HepG2 (cell line): Measurements from ENCODE around the gene MPLKIP. TPM values are rescaled to one million over a fixed set of nuclear protein-coding genes. Genes with fewer than 3 reads are reported as not detected.
A peak's percentile ranks its signal among the peaks of the same experiment; 100 is the strongest.

ENCODE experiments used
- ATAC-seq: fragments of 200-7000 bp; cut with Tn5 transposase; 3 replicates; pipeline ENCODE4 v1.9.1; 2020; ENCODE audit warnings: mild to moderate bottlenecking, moderate library complexity
- BruUV-seq: library from RNA; stranded (reverse); fragments of 400-500 nt; replicated peaks from 2 replicates; lab custom pipeline; 2021; lab: Mats Ljungman, UMichigan
- CTCF ChIA-PET: fragments of 300-600 bp; formaldehyde crosslinking; extraction: SDS; loops from one replicate; lab custom pipeline; 2021; ENCODE audit warnings: low total read pairs, inconsistent platforms, low intra/inter-chr PET ratio; lab: Yijun Ruan, JAX
- POLR2A ChIA-PET: fragments of 350-600 bp; sonication (Branson Sonifier 250); formaldehyde crosslinking; loops from one replicate; lab custom pipeline; 2020; ENCODE audit warnings: antibody characterized with exemption, inconsistent platforms; lab: Yijun Ruan, JAX
- DNase-seq: peaks from one replicate; pipeline ENCODE4 v3.0.0-alpha.2; 2015; ENCODE audit warnings: low spot score
- FAIRE-seq: peaks from 3 replicates; lab custom pipeline; 2011; peaks lifted over from hg19 to GRCh38; lab: Jason Lieb, UNC
- H2AFZ ChIP-seq: one replicate; pipeline ENCODE4 v1.6.1; 2011; ENCODE audit warnings: low read length, inconsistent platforms
- H3K27ac ChIP-seq: fragments of 300-600 bp; 3 replicates; pipeline ENCODE4 v1.8.0; 2011; ENCODE audit warnings: mixed run types, mild to moderate bottlenecking, mixed read lengths, low read length, inconsistent platforms; ENCODE audit not compliant: insufficient read depth; ENCODE audit errors: extremely low read length
- H3K27me3 ChIP-seq, 2 experiments: fragments of 200-600 bp in 1 of 2; 2 replicates in 1 of 2; 3 replicates in 1 of 2; pipeline versions ENCODE4 v1.6.0 to v1.8.0; 2011; ENCODE audit warnings: low read length in 2 of 2, mild to moderate bottlenecking in 2 of 2, moderate library complexity in 2 of 2, inconsistent platforms in 1 of 2; ENCODE audit not compliant: insufficient read depth in 2 of 2, control insufficient read depth in 1 of 2
- H3K36me3 ChIP-seq, 2 experiments: fragments of 200-600 bp in 1 of 2; replicated peaks in 1 of 2; 2 replicates in 1 of 2; 3 replicates in 1 of 2; pipeline versions ENCODE4 v1.5.1 to v1.8.0; 2011; ENCODE audit warnings: low read length in 2 of 2, inconsistent platforms in 1 of 2; ENCODE audit not compliant: insufficient read depth in 2 of 2, control insufficient read depth in 1 of 2
- H3K4me1 ChIP-seq: 2 replicates; pipeline ENCODE4 v1.5.1; 2012; ENCODE audit warnings: low read length, inconsistent platforms; ENCODE audit not compliant: insufficient read depth
- H3K4me2 ChIP-seq: 2 replicates; pipeline ENCODE4 v1.6.0; 2011; ENCODE audit warnings: low read depth, low read length, inconsistent platforms
- H3K4me3 ChIP-seq, 3 experiments: fragments of 200-600 bp in 1 of 3; sonication (generic), shearing (Covaris generic) in 1 of 3; replicated peaks in 1 of 3; 2 replicates each; pipeline ENCODE4 v1.5.1; 2011 to 2016; ENCODE audit warnings: low read length in 3 of 3, inconsistent platforms in 2 of 3, low read depth in 2 of 3, mild to moderate bottlenecking in 2 of 3, control low read depth in 1 of 3, mixed read lengths in 1 of 3; ENCODE audit not compliant: insufficient read depth in 1 of 3
- H3K79me2 ChIP-seq: one replicate; pipeline ENCODE4 v1.6.1; 2011; ENCODE audit warnings: low read length, inconsistent platforms; ENCODE audit not compliant: insufficient read depth
- H3K9ac ChIP-seq: 2 replicates; pipeline ENCODE4 v1.6.0; 2011; ENCODE audit warnings: mild to moderate bottlenecking, low read depth, low read length, inconsistent platforms; ENCODE audit not compliant: insufficient read depth
- H3K9me3 ChIP-seq: 2 replicates; pipeline ENCODE4 v1.5.1; 2012; ENCODE audit warnings: mild to moderate bottlenecking, low read length
- H4K20me1 ChIP-seq: 2 replicates; pipeline ENCODE4 v1.6.0; 2011; ENCODE audit warnings: inconsistent platforms, mild to moderate bottlenecking, low read length, moderate library complexity; ENCODE audit not compliant: insufficient read depth
- ARID5B ChIP-seq: IDR thresholded peaks from 2 replicates; pipeline ENCODE4 v1.4.0; 2020; ENCODE audit warnings: mild to moderate bottlenecking, missing genetic modification reagents
- BCL6 ChIP-seq: IDR thresholded peaks from 2 replicates; pipeline ENCODE4 v1.6.1; 2016; ENCODE audit warnings: missing genetic modification reagents, missing compliant biosample characterization
- CEBPG ChIP-seq: IDR thresholded peaks from 2 replicates; pipeline ENCODE4 v1.6.1; 2016
- EP300 ChIP-seq, 3 experiments: sonication (generic) in 1 of 3; formaldehyde crosslinking in 1 of 3; IDR thresholded peaks; 2 replicates each; pipeline versions ENCODE4 v1.5.1 to v1.6.1; 2011 to 2020; ENCODE audit warnings: low read depth in 2 of 3, low read length in 2 of 3, borderline replicate concordance in 1 of 3, improper control_type of control experiment in 1 of 3, mild to moderate bottlenecking in 1 of 3, missing genetic modification reagents in 1 of 3, moderate library complexity in 1 of 3
- EZH2 ChIP-seq: conservative IDR thresholded peaks from 2 replicates; pipeline ENCODE4 v1.6.1; 2012; ENCODE audit warnings: mild to moderate bottlenecking, low read depth, low read length, moderate library complexity
- HNF4A ChIP-seq: sonication (generic); formaldehyde crosslinking; IDR thresholded peaks from 2 replicates; pipeline ENCODE4 v1.4.0; 2020; ENCODE audit warnings: missing genetic modification reagents
- ISL2 ChIP-seq: sonication (generic); formaldehyde crosslinking; IDR thresholded peaks from 2 replicates; pipeline ENCODE4 v1.5.0; 2020; ENCODE audit warnings: missing genetic modification reagents
- MBD4 ChIP-seq: IDR thresholded peaks from 2 replicates; pipeline ENCODE4 v1.6.1; 2012; ENCODE audit warnings: low read length, inconsistent platforms, borderline replicate concordance
- NCOA2 ChIP-seq: sonication (generic); formaldehyde crosslinking; IDR thresholded peaks from 2 replicates; pipeline ENCODE4 v1.8.0; 2022; ENCODE audit warnings: inconsistent platforms
- ONECUT2 ChIP-seq: sonication (generic); formaldehyde crosslinking; IDR thresholded peaks from 2 replicates; pipeline ENCODE4 v1.4.0; 2020; ENCODE audit warnings: missing genetic modification reagents
- PAXIP1 ChIP-seq: sonication (generic); formaldehyde crosslinking; conservative IDR thresholded peaks from 2 replicates; pipeline ENCODE4 v1.4.0; 2020; ENCODE audit warnings: mild to moderate bottlenecking, missing genetic modification reagents, moderate library complexity
- POLR2A ChIP-seq, 2 experiments: IDR thresholded peaks; 2 replicates each; pipeline ENCODE4 v1.6.1; 2011; ENCODE audit warnings: low read depth in 2 of 2, low read length in 2 of 2, mild to moderate bottlenecking in 1 of 2, moderate library complexity in 1 of 2; ENCODE audit not compliant: insufficient read depth in 1 of 2
- SOX13 ChIP-seq, 3 experiments: fragments of 450-650 bp in 1 of 3; sonication (generic) in 1 of 3; formaldehyde crosslinking in 1 of 3; IDR thresholded peaks in 2 of 3; conservative IDR thresholded peaks in 1 of 3; 2 replicates each; pipeline versions ENCODE4 v1.5.0 to v1.6.1; 2016 to 2020; ENCODE audit warnings: antibody characterized with exemption in 1 of 3, mild to moderate bottlenecking in 1 of 3, missing compliant biosample characterization in 1 of 3, missing genetic modification reagents in 1 of 3, moderate library complexity in 1 of 3
- TFDP2 ChIP-seq: sonication (generic); formaldehyde crosslinking; IDR thresholded peaks from 2 replicates; pipeline ENCODE4 v1.4.0; 2020; ENCODE audit warnings: missing genetic modification reagents
- ZNF362 ChIP-seq: sonication (generic); formaldehyde crosslinking; IDR thresholded peaks from 2 replicates; pipeline ENCODE4 v1.4.0; 2020; ENCODE audit warnings: missing genetic modification reagents, mild to moderate bottlenecking, borderline replicate concordance
- in situ Hi-C: cut with HindIII; loops from 2 replicates; pipeline ENCODE4 v1.10.0; 2017; ENCODE audit warnings: low pct_unique_long_range_greater_than_20kb; ENCODE audit not compliant: extremely low pct_ligation_motif_present
- intact Hi-C: fragments of 100-400 bp; cut with micrococcal nuclease; formaldehyde crosslinking; loops from one replicate; pipeline ENCODE4 v1.10.0; 2022; ENCODE audit not compliant: unreplicated experiment
- polyA plus RNA-seq, 8 experiments: library from polyadenylated mRNA; depleted of rRNA in 3 of 8; stranded (reverse) in 7 of 8; unstranded in 1 of 8; fragments of >200 nt; fragmentation: Illumina TruSeq in 4 of 8; extraction: Trizol in 4 of 8; gene quantifications; 2 replicates each; pipeline versions ENCODE4 v1.2.1 to v1.2.3, GENCODE V29; 2011 to 2016; ENCODE audit warnings: low read depth in 4 of 8, missing spikeins in 1 of 8, mixed read lengths in 1 of 8; ENCODE audit not compliant: insufficient read depth in 1 of 8
- total RNA-seq, 5 experiments: library from RNA; depleted of rRNA; stranded (reverse); fragments of >200 nt; fragmentation: Illumina TruSeq; extraction: Trizol; gene quantifications; 2 replicates each; pipeline ENCODE4 v1.2.3, GENCODE V29; 2016; ENCODE audit warnings: low read depth in 1 of 5

Gene MPLKIP
- total and polyA plus RNA-seq, 2 of the 13 experiments (the other 11 are each of a cell fraction or from before 2014, with no cell fraction given): 40.1 to 45.7 TPM

- Histone ChIP-seq H4K20me1 (no peaks in the 10 kb centered on the region), H2AFZ (no peak overlapping the region), H3K4me1 (peaks cover 59% of the 10 kb centered on the region), H3K27me3 (no peaks in the 10 kb centered on the region), H3K79me2 (no peaks in the 10 kb centered on the region), H3K9ac (no peak overlapping the region), H3K9me3 (no peaks in the 10 kb centered on the region), H3K27ac (peak overlapping the region; percentile 62), H3K36me3 (peaks cover 4 to 13% of the 10 kb centered on the region in 2 experiments), H3K4me3 (peak overlapping the region in 1 of 3 experiments; percentile 1; a peak in 1 of 6 replicates), H3K4me2 (0 out of 2 replicates have a peak overlapping the region, but pooled peaks have one; percentile 10)
- no TSS peak for BruUV-seq
- DNase-seq: peak; percentile 19
- intact Hi-C loops (no loop called here), in situ Hi-C loops (no loop called here)
- FAIRE-seq: no peak
- ChIA-PET POLR2A (no interaction called here), CTCF (no interaction called here)
- no peak for ATAC-seq
- TF ChIP-seq EP300 (IDR thresholded peaks at IDR 0.05; ENCODE audit: low read depth in 2 of 2, low read length in 2 of 2) (peak in 1 of 2 experiments; percentile 61; a peak in 2 of 4 replicates), EP300 (CRISPR knock-in tag; IDR thresholded peaks at IDR 0.05; ENCODE audit: borderline replicate concordance) (no peak), ISL2 (CRISPR knock-in tag) (peak; percentile 73; the same call in 1 of the 2 replicates), NCOA2 (peak; percentile 57), CEBPG (peak; percentile 38), PAXIP1 (CRISPR knock-in tag) (peak; percentile 61), EZH2 (no peak), BCL6 (CRISPR knock-in tag) (peak; percentile 60), POLR2A (IDR thresholded peaks at IDR 0.05; ENCODE audit: insufficient read depth in 1 of 2, low read depth in 2 of 2, low read length in 2 of 2) (no peak), HNF4A (CRISPR knock-in tag) (0 out of 2 replicates have a peak, but pooled peaks have one; percentile 14), MBD4 (no peak), TFDP2 (CRISPR knock-in tag) (no peak), ONECUT2 (CRISPR knock-in tag) (peak; percentile 59), SOX13 (IDR thresholded peaks at IDR 0.05) (no peak), SOX13 (CRISPR knock-in tag; conservative IDR thresholded peaks at IDR 0.05 in 1 of 2, IDR thresholded peaks at IDR 0.05 in 1 of 2) (peak in 1 of 2 experiments; percentile 36; a peak in 1 of 4 replicates), ZNF362 (CRISPR knock-in tag) (peak; percentile 73; the same call in 1 of the 2 replicates), ARID5B (CRISPR knock-in tag) (peak; percentile 42; the same call in 1 of the 2 replicates)
Observed at GRCh38 chr7:40098810-40099209, 35.6 kb downstream of the MPLKIP start.
